HG02885 (cell line): ENCODE measurements around the gene B4GALNT4.

Source experiments
- ATAC-seq: cut with Tn5 transposase; IDR thresholded peaks from one replicate; pipeline ENCODE4 v1.9.1; 2021; ENCODE audit warnings: mild to moderate bottlenecking; ENCODE audit not compliant: unreplicated experiment, poor library complexity

Gene B4GALNT4

GRCh38 chr11:372809-373715 is 3.8 kb downstream of the B4GALNT4 start:
- ATAC-seq, result no peak

- ATAC-seq, result no peak
These were observed 4.6 kb downstream of the B4GALNT4 start for GRCh38 chr11:373716-374551.

GRCh38 chr11:375065-376025 is 6.0 kb downstream of the B4GALNT4 start:
- no peak for ATAC-seq

- ATAC-seq, result no peak
These were observed 7.4 kb downstream of the B4GALNT4 start for GRCh38 chr11:376531-377173.

- ATAC-seq, result no peak
These were observed 8.0 kb downstream of the B4GALNT4 start for GRCh38 chr11:377174-377865.

GRCh38 chr11:377883-378500 is 8.7 kb downstream of the B4GALNT4 start:
- ATAC-seq, result no peak

GRCh38 chr11:379205-380094 is 10.2 kb downstream of the B4GALNT4 start:
- ATAC-seq, result no peak

- no peak for ATAC-seq
These were observed 10.8 kb downstream of the B4GALNT4 start for GRCh38 chr11:380095-380480.

GRCh38 chr11:380491-380890 is 11.2 kb downstream of the B4GALNT4 start:
- ATAC-seq, result no peak

GRCh38 chr11:380996-381395 is 11.7 kb downstream of the B4GALNT4 start:
- ATAC-seq, result no peak

GRCh38 chr11:381501-382072 is 12.3 kb downstream of the B4GALNT4 start:
- no peak for ATAC-seq

- ATAC-seq, result no peak
These were observed 12.9 kb downstream of the B4GALNT4 start for GRCh38 chr11:382081-382629.

GRCh38 chr11:383431-383830 is 14.1 kb downstream of the B4GALNT4 start:
- ATAC-seq, result no peak

GRCh38 chr11:384511-384910 is 15.2 kb downstream of the B4GALNT4 start:
- ATAC-seq, result no peak

- no peak for ATAC-seq
These were observed 16.5 kb downstream of the B4GALNT4 start for GRCh38 chr11:385594-386351.

- ATAC-seq, result no peak
These were observed 17.2 kb downstream of the B4GALNT4 start for GRCh38 chr11:386483-386882.
